OCI-LY1 (cell line): ENCODE measurements around the gene MCTP1.

Experiments used
- H2AFZ ChIP-seq: fragments of 200-600 bp; sonication (generic), shearing (Covaris generic); 2 replicates; pipeline ENCODE4 v1.6.0; 2014; ENCODE audit warnings: antibody characterized with exemption, mild to moderate bottlenecking, low read length
- H3F3A ChIP-seq: fragments of 200-600 bp; sonication (generic), shearing (Covaris generic); 2 replicates; pipeline ENCODE4 v1.6.0; 2014; ENCODE audit warnings: mild to moderate bottlenecking, antibody characterized with exemption, low read length, moderate library complexity; ENCODE audit not compliant: insufficient read depth
- H3K27ac ChIP-seq: fragments of 200-600 bp; sonication (generic); 2 replicates; pipeline ENCODE4 v1.5.1; 2014; ENCODE audit warnings: low read length, mixed run types, mild to moderate bottlenecking, low read depth; ENCODE audit not compliant: poor library complexity, severe bottlenecking
- H3K27me3 ChIP-seq: fragments of 200-600 bp; sonication (generic); 2 replicates; pipeline ENCODE4 v1.6.0; 2014; ENCODE audit warnings: antibody characterized with exemption, mild to moderate bottlenecking, low read length, moderate library complexity; ENCODE audit not compliant: insufficient read depth
- H3K36me3 ChIP-seq: fragments of 200-600 bp; sonication (generic); 2 replicates; pipeline ENCODE4 v1.6.1; 2014; ENCODE audit warnings: mild to moderate bottlenecking, antibody characterized with exemption, low read length, moderate library complexity, mixed read lengths; ENCODE audit not compliant: insufficient read depth
- H3K4me1 ChIP-seq: fragments of 200-600 bp; sonication (generic); 2 replicates; pipeline ENCODE4 v1.5.1; 2014; ENCODE audit warnings: mild to moderate bottlenecking, low read length, moderate library complexity; ENCODE audit not compliant: insufficient read depth, severe bottlenecking
- H3K4me2 ChIP-seq: fragments of 200-600 bp; sonication (generic), shearing (Covaris generic); 2 replicates; pipeline ENCODE4 v1.6.1; 2014; ENCODE audit warnings: low read length
- H3K4me3 ChIP-seq: fragments of 200-600 bp; sonication (generic); 2 replicates; pipeline ENCODE4 v1.5.1; 2014; ENCODE audit warnings: low read length, low read depth, mild to moderate bottlenecking, mixed read lengths; ENCODE audit not compliant: poor library complexity, severe bottlenecking
- H3K79me2 ChIP-seq: fragments of 200-600 bp; shearing (Covaris generic); 2 replicates; pipeline ENCODE4 v1.6.1; 2016; ENCODE audit warnings: mixed run types, low read length, mixed read lengths; ENCODE audit not compliant: insufficient read depth
- H3K9ac ChIP-seq: fragments of 200-600 bp; sonication (generic), shearing (Covaris generic); 2 replicates; pipeline ENCODE4 v1.6.1; 2014; ENCODE audit warnings: mild to moderate bottlenecking, low read length, mixed read lengths
- H3K9me2 ChIP-seq: fragments of 200-600 bp; sonication (generic), shearing (Covaris generic); 2 replicates; pipeline ENCODE4 v1.6.1; 2014; ENCODE audit warnings: low read depth, mild to moderate bottlenecking, low read length, mixed read lengths
- H3K9me3 ChIP-seq: fragments of 200-600 bp; shearing (Covaris generic); 2 replicates; pipeline ENCODE4 v1.6.1; 2014; ENCODE audit warnings: low read length, mixed read lengths
- H4K20me1 ChIP-seq: fragments of 200-600 bp; sonication (generic), shearing (Covaris generic); 2 replicates; pipeline ENCODE4 v1.6.0; 2016; ENCODE audit warnings: mild to moderate bottlenecking, low read length; ENCODE audit not compliant: insufficient read depth
- CTCF ChIP-seq: fragments of 200-600 bp; sonication (generic), shearing (Covaris generic); IDR thresholded peaks from 2 replicates; pipeline ENCODE4 v1.5.1; 2017; ENCODE audit warnings: mild to moderate bottlenecking, antibody characterized with exemption, low read length, moderate library complexity, mixed read lengths
- EZH2 ChIP-seq: fragments of 200-600 bp; sonication (generic), shearing (Covaris generic); IDR thresholded peaks from 2 replicates; pipeline ENCODE4 v1.8.0; 2017; ENCODE audit warnings: borderline replicate concordance, mixed run types, mild to moderate bottlenecking, antibody characterized with exemption, low read length, moderate library complexity, mixed read lengths

The MCTP1 gene

GRCh38 chr5:95281226-95281625 lies 3.7 kb downstream of the MCTP1 start:
- Histone ChIP-seq H3K4me1 (no peaks in the 10 kb centered on the region), H3K4me2 (no peak overlapping the region), H3K27ac (no peak overlapping the region), H3K79me2 (no peaks in the 10 kb centered on the region), H3F3A (no peaks in the 10 kb centered on the region), H2AFZ (no peak overlapping the region), H3K4me3 (no peak overlapping the region), H4K20me1 (no peaks in the 10 kb centered on the region), H3K9me2 (no peaks in the 10 kb centered on the region), H3K9me3 (no peaks in the 10 kb centered on the region), H3K36me3 (no peaks in the 10 kb centered on the region), H3K9ac (no peak overlapping the region), H3K27me3 (no peaks in the 10 kb centered on the region; the same call in 1 of the 2 replicates)
- TF ChIP-seq EZH2 (no peak), CTCF (no peak)

DNA sequence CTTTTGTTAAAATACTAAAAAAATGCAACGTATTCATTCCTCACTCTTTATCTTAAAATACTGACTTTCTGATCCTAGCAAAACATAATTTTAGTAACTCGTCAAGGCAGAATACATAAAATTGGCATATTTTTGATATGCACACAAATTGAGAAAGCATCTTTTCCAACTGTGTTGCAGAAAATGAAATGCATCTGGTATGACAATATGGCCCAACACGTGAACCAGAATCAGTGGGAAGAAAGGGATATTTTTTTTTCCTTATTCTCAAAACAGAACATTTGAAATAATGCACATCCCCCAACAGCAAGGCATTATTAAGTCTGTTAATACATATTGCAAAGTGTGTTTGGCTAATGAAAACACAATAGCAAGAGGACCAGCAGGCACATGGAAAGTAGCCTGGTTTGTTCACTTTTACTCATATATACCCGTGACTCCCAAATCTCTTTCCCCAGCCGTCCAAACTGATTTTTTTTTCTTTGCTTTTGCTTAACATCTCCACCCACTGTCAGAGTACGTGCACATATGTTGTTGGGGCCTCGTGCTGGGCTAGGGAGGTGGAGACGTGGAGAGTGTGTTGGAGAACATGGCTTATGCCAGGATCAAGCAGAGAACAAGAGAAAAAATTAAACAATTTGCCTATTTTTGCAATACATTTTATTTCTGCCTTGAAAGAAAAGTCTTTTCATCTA lies 4.3 kb downstream of the MCTP1 start:
- H4K20me1 ChIP-seq, result no peaks in the 10 kb centered on the region
- no peak overlapping the region for H2AFZ ChIP-seq
- no peaks in the 10 kb centered on the region; the same call in 1 of the 2 replicates for H3K27me3 ChIP-seq
- H3K4me1 ChIP-seq, result no peaks in the 10 kb centered on the region
- no peak overlapping the region for H3K4me2 ChIP-seq
- no peaks in the 10 kb centered on the region for H3K9me2 ChIP-seq
- no peaks in the 10 kb centered on the region for H3K36me3 ChIP-seq
- H3K9ac ChIP-seq, result no peak overlapping the region
- no peak overlapping the region for H3K4me3 ChIP-seq
- no peaks in the 10 kb centered on the region for H3K79me2 ChIP-seq
- H3K27ac ChIP-seq, result no peak overlapping the region
- no peak for TF ChIP-seq CTCF
- TF ChIP-seq EZH2, result no peak
- no peaks in the 10 kb centered on the region for H3K9me3 ChIP-seq
- H3F3A ChIP-seq, result no peaks in the 10 kb centered on the region

GRCh38 chr5:95274011-95274410 lies 10.9 kb downstream of the MCTP1 start:
- no peak overlapping the region for H3K4me3 ChIP-seq
- H3K27ac ChIP-seq, result no peak overlapping the region
- H3F3A ChIP-seq, result no peaks in the 10 kb centered on the region
- H3K9me2 ChIP-seq, result no peaks in the 10 kb centered on the region
- no peak overlapping the region for H2AFZ ChIP-seq
- no peaks in the 10 kb centered on the region for H3K4me1 ChIP-seq
- H3K9ac ChIP-seq, result no peak overlapping the region
- no peaks in the 10 kb centered on the region for H3K79me2 ChIP-seq
- no peak overlapping the region for H3K4me2 ChIP-seq
- H3K9me3 ChIP-seq, result no peaks in the 10 kb centered on the region
- H3K27me3 ChIP-seq, result no peaks in the 10 kb centered on the region; the same call in 1 of the 2 replicates
- TF ChIP-seq CTCF, result no peak
- TF ChIP-seq EZH2, result no peak
- H3K36me3 ChIP-seq, result no peaks in the 10 kb centered on the region
- H4K20me1 ChIP-seq, result no peaks in the 10 kb centered on the region
